Keratinocyte (primary cell): ENCODE results near the gene CACNA1I.

Experiments used
- CTCF ChIP-seq, 3 experiments: IDR thresholded peaks in 1 of 3; conservative IDR thresholded peaks in 1 of 3; optimal IDR thresholded peaks in 1 of 3; 2 replicates in 2 of 3; 3 replicates in 1 of 3; pipeline versions ENCODE3 to v1.5.1; 2011; ENCODE audit warnings: low read length in 3 of 3, mild to moderate bottlenecking in 3 of 3, moderate library complexity in 2 of 3, control low read depth in 1 of 3, inconsistent platforms in 1 of 3; ENCODE audit not compliant: insufficient read depth in 2 of 3; ENCODE audit errors: extremely low read depth in 1 of 3
- EZH2 ChIP-seq: IDR thresholded peaks from one replicate; pipeline ENCODE4 v1.6.1; 2012; ENCODE audit warnings: inconsistent platforms, mild to moderate bottlenecking, low read length, moderate library complexity

GRCh38 chr22:39654131-39654926 is 83.8 kb downstream of the CACNA1I start:
- TF ChIP-seq CTCF (optimal IDR thresholded peaks at IDR 0.05 in 1 of 3, IDR thresholded peaks at IDR 0.05 in 1 of 3, conservative IDR thresholded peaks at IDR 0.05 in 1 of 3; ENCODE audit: extremely low read depth in 1 of 3, insufficient read depth in 2 of 3, low read length in 3 of 3) = no peak
- TF ChIP-seq EZH2 = no peak
